ENCODE measurements around the gene ALG1. TPM values are rescaled to one million over a fixed set of nuclear protein-coding genes. Genes with fewer than 3 reads are reported as not detected.

Gene ALG1
- total and polyA plus RNA-seq, 2 donors (not counting 3 experiments of a cell fraction or from before 2014, with no cell fraction given), result 33.7 to 46.0 TPM

DNA sequence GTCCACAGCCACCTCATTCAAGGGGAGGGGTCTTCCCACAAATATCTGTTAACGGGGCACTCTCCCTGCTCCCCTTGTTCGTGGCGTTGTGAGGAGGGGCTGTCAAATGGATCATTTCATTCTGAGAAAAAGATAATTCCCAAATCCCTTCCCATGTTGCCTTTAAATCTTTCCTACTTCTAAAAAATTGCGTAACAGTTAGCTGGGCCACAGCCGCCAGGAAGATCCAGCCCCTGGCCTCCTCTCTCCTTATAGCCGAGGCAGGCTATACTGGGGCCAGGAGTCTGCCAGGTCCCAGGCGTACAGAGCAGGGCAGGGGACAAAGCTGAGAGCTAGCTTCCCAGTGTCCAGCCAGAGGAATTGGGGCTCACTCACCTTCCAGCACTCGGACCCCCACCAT lies 6.3 kb upstream of the ALG1 start:
- no TSS peak for BruUV-seq (replicated peaks)
- H3K9me3 ChIP-seq (replicated peaks; ENCODE audit: control insufficient read depth, insufficient read depth, low read length), result no peaks in the 10 kb centered on the region
- ChIA-PET POLR2A (no interaction called here), CTCF (interaction anchor here (1.2 kb wide), 1 partner anchor 19 kb away, joined by 3 read pairs; no protein-coding TSS in a partner anchor)
- FAIRE-seq (no peak), DNase-seq (ENCODE audit: low read depth, low spot score) (no peak)
- H3K4me3 ChIP-seq (replicated peaks in 1 of 3; ENCODE audit: insufficient read depth in 1 of 3, low read depth in 1 of 3, low read length in 3 of 3), result no peak overlapping the region
- TF ChIP-seq EZH2 (IDR thresholded peaks at IDR 0.05; ENCODE audit: borderline replicate concordance, low read depth, low read length, severe bottlenecking) (no peak), GATA2 (IDR thresholded peaks at IDR 0.05; ENCODE audit: insufficient read depth, insufficient read length, low read depth, low read length) (no peak), MYC (IDR thresholded peaks at IDR 0.05; ENCODE audit: low read depth, low read length) (no peak), FOS (IDR thresholded peaks at IDR 0.05; ENCODE audit: borderline replicate concordance, insufficient read depth, low read length) (no peak), POLR2A (IDR thresholded peaks at IDR 0.05; ENCODE audit: low read depth, low read length) (no peak), JUN (IDR thresholded peaks at IDR 0.05; ENCODE audit: borderline replicate concordance, insufficient read depth, insufficient read length, low read depth) (no peak), POLR2AphosphoS5 (IDR thresholded peaks at IDR 0.05; ENCODE audit: insufficient read depth, low read depth, low read length) (no peak)
- TF ChIP-seq, protein P1, sequence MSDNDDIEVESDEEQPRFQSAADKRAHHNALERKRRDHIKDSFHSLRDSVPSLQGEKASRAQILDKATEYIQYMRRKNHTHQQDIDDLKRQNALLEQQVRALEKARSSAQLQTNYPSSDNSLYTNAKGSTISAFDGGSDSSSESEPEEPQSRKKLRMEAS (IDR thresholded peaks at IDR 0.05; ENCODE audit: insufficient read depth, insufficient read length), result no peak
- TF ChIP-seq, protein P2, sequence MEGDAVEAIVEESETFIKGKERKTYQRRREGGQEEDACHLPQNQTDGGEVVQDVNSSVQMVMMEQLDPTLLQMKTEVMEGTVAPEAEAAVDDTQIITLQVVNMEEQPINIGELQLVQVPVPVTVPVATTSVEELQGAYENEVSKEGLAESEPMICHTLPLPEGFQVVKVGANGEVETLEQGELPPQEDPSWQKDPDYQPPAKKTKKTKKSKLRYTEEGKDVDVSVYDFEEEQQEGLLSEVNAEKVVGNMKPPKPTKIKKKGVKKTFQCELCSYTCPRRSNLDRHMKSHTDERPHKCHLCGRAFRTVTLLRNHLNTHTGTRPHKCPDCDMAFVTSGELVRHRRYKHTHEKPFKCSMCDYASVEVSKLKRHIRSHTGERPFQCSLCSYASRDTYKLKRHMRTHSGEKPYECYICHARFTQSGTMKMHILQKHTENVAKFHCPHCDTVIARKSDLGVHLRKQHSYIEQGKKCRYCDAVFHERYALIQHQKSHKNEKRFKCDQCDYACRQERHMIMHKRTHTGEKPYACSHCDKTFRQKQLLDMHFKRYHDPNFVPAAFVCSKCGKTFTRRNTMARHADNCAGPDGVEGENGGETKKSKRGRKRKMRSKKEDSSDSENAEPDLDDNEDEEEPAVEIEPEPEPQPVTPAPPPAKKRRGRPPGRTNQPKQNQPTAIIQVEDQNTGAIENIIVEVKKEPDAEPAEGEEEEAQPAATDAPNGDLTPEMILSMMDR (IDR thresholded peaks at IDR 0.05; ENCODE audit: extremely low read depth in 1 of 2, insufficient read depth in 1 of 2, low read depth in 1 of 2, low read length in 2 of 2), result no peak
- no peak overlapping the region for H3K4me2 ChIP-seq (ENCODE audit: insufficient read depth, low read length)
- no peaks in the 10 kb centered on the region for H3K79me2 ChIP-seq (ENCODE audit: control insufficient read depth, insufficient read depth, low read length)
- no peaks in the 10 kb centered on the region for H3K4me1 ChIP-seq (ENCODE audit: control insufficient read depth, extremely low read depth, insufficient read depth, low read length)
- H3K9me1 ChIP-seq (replicated peaks; ENCODE audit: control insufficient read depth, extremely low read depth, insufficient read depth, low read length), result no peaks in the 10 kb centered on the region
- no peaks in the 10 kb centered on the region for H4K20me1 ChIP-seq (replicated peaks; ENCODE audit: control insufficient read depth, extremely low read depth, insufficient read depth, low read length)
- dilution Hi-C loops (cut with MboI; ENCODE audit: extremely low pct_ligation_motif_present, low sequenced_read_pairs), result no loop called here
- H3K27me3 ChIP-seq (ENCODE audit: control insufficient read depth in 2 of 2, insufficient read depth in 2 of 2, low read length in 2 of 2), result peaks cover 0 to 3% of the 10 kb centered on the region in 2 experiments
- no peak overlapping the region for H2AFZ ChIP-seq (ENCODE audit: low read depth, low read length)
- no peak overlapping the region for H3K27ac ChIP-seq (ENCODE audit: insufficient read depth, low read depth, low read length)
- intact Hi-C loops (cut with micrococcal nuclease), result no loop called here
- H3K36me3 ChIP-seq (ENCODE audit: control insufficient read depth in 2 of 2, extremely low read depth in 1 of 2, insufficient read depth in 2 of 2, low read length in 2 of 2), result no peaks in the 10 kb centered on the region
- H3K9ac ChIP-seq (replicated peaks; ENCODE audit: extremely low read depth, insufficient read depth, low read length), result no peak overlapping the region
